ENCODE results near the gene PI4K2B. TPM values are rescaled to one million over a fixed set of nuclear protein-coding genes. Genes with fewer than 3 reads are reported as not detected.
A peak's percentile ranks its signal among the peaks of the same experiment; 100 is the strongest.
"Not testable (repeated sequence)": the region's sequence is repeated elsewhere in the genome, so short reads cannot be mapped to it uniquely, and the experiment has no call there.

PI4K2B gene
- total and polyA plus RNA-seq, 2 donors from 2014 or later = 7.1 to 11.8 TPM

GRCh38 chr4:25234390-25235370 lies 847 bp downstream of the PI4K2B start:
- intact Hi-C loops (cut with DNase I) = no loop called here
- peak; percentile 53 for FAIRE-seq

GRCh38 chr4:25235401-25235800 lies 1.6 kb downstream of the PI4K2B start:
- peak in 1 of 5 donors; percentile 7 for DNase-seq
- peaks cover 0 to 4% (median 4%) of the 10 kb centered on the region in 3 donors for H3K4me1 ChIP-seq (ENCODE audit: control insufficient read depth in 2 of 3, insufficient read depth in 2 of 3, low read depth in 1 of 3, low read length in 3 of 3)
- peaks cover 0 to 4% (median 0%) of the 10 kb centered on the region in 3 donors for H3K9me3 ChIP-seq (ENCODE audit: control insufficient read depth in 2 of 3, insufficient read depth in 1 of 3, low read length in 3 of 3)
- H3K27ac ChIP-seq (ENCODE audit: low read depth in 2 of 2, low read length in 2 of 2) = peak overlapping the region in 1 of 2 donors; percentile 95
- H3K9ac ChIP-seq (ENCODE audit: low read length in 3 of 3) = peak overlapping the region; percentile 35 to 96 (median 69)
- intact Hi-C loops (cut with DNase I) = no loop called here
- FAIRE-seq = no peak
- no peak for TF ChIP-seq CTCF (IDR thresholded peaks at IDR 0.05; ENCODE audit: borderline replicate concordance, extremely low read depth, insufficient read depth)
- no peaks in the 10 kb centered on the region for H3K36me3 ChIP-seq (ENCODE audit: control insufficient read depth in 2 of 3, insufficient read depth in 3 of 3, low read length in 3 of 3)
- no peaks in the 10 kb centered on the region for H3K27me3 ChIP-seq (ENCODE audit: control insufficient read depth, insufficient read depth, low read length)
- H3K4me3 ChIP-seq (ENCODE audit: low read length in 3 of 3) = peak overlapping the region; percentile 74 to 98 (median 77)

More at GRCh38 chr4:25234390-25235370, 847 bp downstream of the PI4K2B start:
- Histone ChIP-seq H3K9ac (ENCODE audit: low read length in 3 of 3) (peak overlapping the region; percentile 35 to 96 (median 69)), H3K4me1 (ENCODE audit: control insufficient read depth in 2 of 3, insufficient read depth in 2 of 3, low read depth in 1 of 3, low read length in 3 of 3) (peaks cover 0 to 4% (median 4%) of the 10 kb centered on the region in 3 donors), H3K27ac (ENCODE audit: low read depth in 2 of 2, low read length in 2 of 2) (peak overlapping the region; percentile 95 to 97), H3K9me3 (ENCODE audit: control insufficient read depth in 2 of 3, insufficient read depth in 1 of 3, low read length in 3 of 3) (peaks cover 0 to 4% (median 0%) of the 10 kb centered on the region in 3 donors), H3K27me3 (ENCODE audit: control insufficient read depth, insufficient read depth, low read length) (no peaks in the 10 kb centered on the region), H3K4me3 (ENCODE audit: low read length in 3 of 3) (peak overlapping the region; percentile 74 to 98 (median 77)), H3K36me3 (ENCODE audit: control insufficient read depth in 2 of 3, insufficient read depth in 3 of 3, low read length in 3 of 3) (no peaks in the 10 kb centered on the region)
- peak in 4 of 5 donors; percentile 65 to 89 (median 88) for DNase-seq
- TF ChIP-seq CTCF (IDR thresholded peaks at IDR 0.05; ENCODE audit: borderline replicate concordance, extremely low read depth, insufficient read depth) = peak; percentile 17

GRCh38 chr4:25236030-25236429 lies 2.2 kb downstream of the PI4K2B start:
- FAIRE-seq; H3K4me1 ChIP-seq (ENCODE audit: control insufficient read depth in 2 of 3, insufficient read depth in 2 of 3, low read depth in 1 of 3, low read length in 3 of 3); H3K36me3 ChIP-seq (ENCODE audit: control insufficient read depth in 2 of 3, insufficient read depth in 3 of 3, low read length in 3 of 3); intact Hi-C loops (cut with DNase I); H3K27me3 ChIP-seq (ENCODE audit: control insufficient read depth, insufficient read depth, low read length); DNase-seq; H3K27ac ChIP-seq (ENCODE audit: low read depth in 2 of 2, low read length in 2 of 2); H3K9me3 ChIP-seq (ENCODE audit: control insufficient read depth in 2 of 3, insufficient read depth in 1 of 3, low read length in 3 of 3): not testable (repeated sequence)
- Histone ChIP-seq H3K4me3 (ENCODE audit: low read length in 3 of 3) (peak overlapping the region in 1 of 3 donors; percentile 98), H3K9ac (ENCODE audit: low read length in 3 of 3) (peak overlapping the region in 1 of 3 donors; percentile 96)

- Histone ChIP-seq H3K4me1 (ENCODE audit: control insufficient read depth in 2 of 3, insufficient read depth in 2 of 3, low read depth in 1 of 3, low read length in 3 of 3) (peaks cover 0 to 4% (median 4%) of the 10 kb centered on the region in 3 donors), H3K4me3 (ENCODE audit: low read length in 3 of 3) (no peak overlapping the region), H3K9ac (ENCODE audit: low read length in 3 of 3) (no peak overlapping the region), H3K27ac (ENCODE audit: low read depth in 2 of 2, low read length in 2 of 2) (no peak overlapping the region), H3K27me3 (ENCODE audit: control insufficient read depth, insufficient read depth, low read length) (no peaks in the 10 kb centered on the region), H3K9me3 (ENCODE audit: control insufficient read depth in 2 of 3, insufficient read depth in 1 of 3, low read length in 3 of 3) (peaks cover 0 to 4% (median 0%) of the 10 kb centered on the region in 3 donors), H3K36me3 (ENCODE audit: control insufficient read depth in 2 of 3, insufficient read depth in 3 of 3, low read length in 3 of 3) (no peaks in the 10 kb centered on the region)
- DNase-seq (no peak), FAIRE-seq (no peak)
- TF ChIP-seq CTCF (IDR thresholded peaks at IDR 0.05; ENCODE audit: borderline replicate concordance, extremely low read depth, insufficient read depth) = no peak
- intact Hi-C loops (cut with DNase I) = no loop called here
Observed at GRCh38 chr4:25236971-25237370, 3.1 kb downstream of the PI4K2B start.

Measured in kidney (tissue), 14 donors.